H1 (cell line): ENCODE measurements around the gene TAC4. TPM values are rescaled to one million over a fixed set of nuclear protein-coding genes. Genes with fewer than 3 reads are reported as not detected.

Experiments used
- CTCF ChIA-PET: fragments of 300-600 bp; sonication (Branson Sonifier 250); formaldehyde crosslinking; loops from one replicate; lab custom pipeline; 2021; ENCODE audit not compliant: partially characterized antibody; lab: Charles Lee
- POLR2A ChIA-PET: fragments of 300-600 bp; sonication (Branson Sonifier 250); formaldehyde crosslinking; loops from one replicate; lab custom pipeline; 2021; ENCODE audit warnings: inconsistent platforms; ENCODE audit not compliant: partially characterized antibody; lab: Charles Lee
- DNase-seq, 2 experiments: peaks; one replicate each; pipeline versions ENCODE4 v3.0.0 to v3.0.0-alpha.2; 2010 to 2022; ENCODE audit warnings: low spot score in 2 of 2, low read depth in 1 of 2, mixed read lengths in 1 of 2
- FAIRE-seq: peaks from 2 replicates; lab custom pipeline; 2011; peaks lifted over from hg19 to GRCh38; lab: Jason Lieb, UNC
- H2AFZ ChIP-seq: 2 replicates; pipeline ENCODE4 v1.8.1; 2012; ENCODE audit warnings: low read length, inconsistent platforms
- H2AK5ac ChIP-seq: 2 replicates; pipeline ENCODE4 v1.6.1; 2013; ENCODE audit warnings: low read depth, low read length
- H2BK120ac ChIP-seq: replicated peaks from 2 replicates; pipeline ENCODE3; 2013; ENCODE audit warnings: low read depth, low read length, inconsistent platforms
- H2BK12ac ChIP-seq: 2 replicates; pipeline ENCODE4 v1.6.1; 2013; ENCODE audit warnings: low read depth, low read length
- H2BK15ac ChIP-seq: 2 replicates; pipeline ENCODE4 v1.6.1; 2013; ENCODE audit warnings: low read length
- H2BK20ac ChIP-seq: 2 replicates; pipeline ENCODE4 v1.6.1; 2013; ENCODE audit warnings: low read length
- H2BK5ac ChIP-seq: 2 replicates; pipeline ENCODE4 v1.6.1; 2013; ENCODE audit warnings: low read depth, low read length
- H3K14ac ChIP-seq: 2 replicates; pipeline ENCODE4 v1.6.1; 2013; ENCODE audit warnings: inconsistent platforms; ENCODE audit not compliant: insufficient read length
- H3K18ac ChIP-seq: 2 replicates; pipeline ENCODE4 v1.6.1; 2013; ENCODE audit warnings: low read length; ENCODE audit errors: extremely low read depth
- H3K23ac ChIP-seq: 2 replicates; pipeline ENCODE4 v1.6.1; 2013; ENCODE audit warnings: inconsistent platforms; ENCODE audit not compliant: insufficient read length
- H3K23me2 ChIP-seq: 2 replicates; pipeline ENCODE4 v1.6.1; 2013; ENCODE audit warnings: low read depth, low read length
- H3K27ac ChIP-seq: 2 replicates; pipeline ENCODE4 v1.6.1; 2011; ENCODE audit warnings: low read depth, low read length, inconsistent platforms
- H3K27me3 ChIP-seq, 4 experiments: replicated peaks in 1 of 4; 1 replicate in 1 of 4; 2 replicates in 3 of 4; pipeline versions ENCODE4 v1.6.1 to v1.8.1; 2011 to 2013; ENCODE audit warnings: low read length in 3 of 4, mild to moderate bottlenecking in 3 of 4, inconsistent platforms in 2 of 4, mixed read lengths in 2 of 4, moderate library complexity in 1 of 4; ENCODE audit not compliant: control insufficient read depth in 3 of 4, insufficient read depth in 3 of 4; ENCODE audit errors: extremely low read depth in 1 of 4
- H3K36me3 ChIP-seq, 4 experiments: 2 replicates each; pipeline versions ENCODE4 v1.6.1 to v1.8.1; 2011 to 2013; ENCODE audit warnings: mild to moderate bottlenecking in 4 of 4, low read length in 3 of 4, moderate library complexity in 2 of 4, control low read depth in 1 of 4, inconsistent platforms in 1 of 4; ENCODE audit not compliant: insufficient read depth in 4 of 4, control insufficient read depth in 2 of 4
- H3K4ac ChIP-seq: replicated peaks from 2 replicates; pipeline ENCODE3; 2013; ENCODE audit warnings: low read length, low read depth, mixed read lengths, inconsistent platforms; ENCODE audit not compliant: insufficient read length
- H3K4me1 ChIP-seq, 4 experiments: replicated peaks in 1 of 4; 1 replicate in 1 of 4; 2 replicates in 3 of 4; pipeline versions ENCODE4 v1.6.1 to v1.8.1; 2011 to 2013; ENCODE audit warnings: low read length in 3 of 4, inconsistent platforms in 2 of 4, mixed read lengths in 1 of 4; ENCODE audit not compliant: insufficient read depth in 4 of 4, control insufficient read depth in 3 of 4
- H3K4me2 ChIP-seq, 2 experiments: 2 replicates each; pipeline versions ENCODE4 v1.6.1 to v1.8.1; 2011 to 2013; ENCODE audit warnings: low read depth in 2 of 2, low read length in 2 of 2, control low read depth in 1 of 2, inconsistent platforms in 1 of 2, mild to moderate bottlenecking in 1 of 2; ENCODE audit not compliant: insufficient read depth in 1 of 2
- H3K4me3 ChIP-seq, 4 experiments: fragments of 200-600, 300-600 bp in 1 of 4; sonication (generic), shearing (Covaris generic), sonication (Bioruptor Twin) in 1 of 4; 2 replicates each; pipeline versions ENCODE4 v1.5.1 to v1.8.1; 2011 to 2016; ENCODE audit warnings: low read length in 4 of 4, low read depth in 3 of 4, control low read depth in 2 of 4, inconsistent platforms in 2 of 4, mild to moderate bottlenecking in 2 of 4, mixed read lengths in 1 of 4, moderate library complexity in 1 of 4; ENCODE audit not compliant: insufficient read depth in 2 of 4; ENCODE audit errors: extremely low read depth in 1 of 4
- H3K56ac ChIP-seq: replicated peaks from 2 replicates; pipeline ENCODE3; 2013; ENCODE audit warnings: low read depth, mild to moderate bottlenecking, mixed read lengths, low read length, inconsistent platforms; ENCODE audit not compliant: insufficient read length
- H3K79me1 ChIP-seq: 2 replicates; pipeline ENCODE4 v1.6.1; 2013; ENCODE audit warnings: low read depth, low read length, control low read depth
- H3K79me2 ChIP-seq, 2 experiments: 2 replicates each; pipeline versions ENCODE4 v1.6.1 to v1.8.1; 2012 to 2013; ENCODE audit warnings: low read length in 2 of 2, mild to moderate bottlenecking in 2 of 2, inconsistent platforms in 1 of 2; ENCODE audit not compliant: insufficient read depth in 2 of 2, control insufficient read depth in 1 of 2
- H3K9ac ChIP-seq, 4 experiments: replicated peaks in 1 of 4; 1 replicate in 1 of 4; 2 replicates in 3 of 4; pipeline versions ENCODE4 v1.6.1 to v1.8.1; 2011 to 2013; ENCODE audit warnings: low read depth in 3 of 4, low read length in 3 of 4, control low read depth in 2 of 4, mild to moderate bottlenecking in 2 of 4, moderate library complexity in 2 of 4, inconsistent platforms in 1 of 4; ENCODE audit errors: extremely low read depth in 1 of 4
- H3K9me3 ChIP-seq, 2 experiments: 2 replicates each; pipeline versions ENCODE4 v1.6.1 to v1.8.1; 2012 to 2013; ENCODE audit warnings: mild to moderate bottlenecking in 2 of 2, moderate library complexity in 2 of 2, control low read depth in 1 of 2, inconsistent platforms in 1 of 2, low read depth in 1 of 2, low read length in 1 of 2, mixed read lengths in 1 of 2; ENCODE audit not compliant: insufficient read depth in 2 of 2
- H4K20me1 ChIP-seq, 2 experiments: replicated peaks in 1 of 2; 2 replicates each; pipeline versions ENCODE3 to v1.8.1; 2011 to 2013; ENCODE audit warnings: inconsistent platforms in 2 of 2, low read length in 2 of 2, mild to moderate bottlenecking in 1 of 2; ENCODE audit not compliant: insufficient read depth in 2 of 2, control insufficient read depth in 1 of 2
- H4K5ac ChIP-seq: 2 replicates; pipeline ENCODE4 v1.6.1; 2013; ENCODE audit warnings: low read length, low read depth, mixed read lengths, inconsistent platforms; ENCODE audit not compliant: insufficient read length
- H4K8ac ChIP-seq: 2 replicates; pipeline ENCODE4 v1.8.0; 2013; ENCODE audit warnings: mild to moderate bottlenecking, moderate library complexity, low read length, inconsistent platforms; ENCODE audit not compliant: insufficient read depth; ENCODE audit errors: extremely low read depth
- H4K91ac ChIP-seq: replicated peaks from 2 replicates; pipeline ENCODE3; 2013; ENCODE audit warnings: low read length, mixed read lengths, inconsistent platforms; ENCODE audit not compliant: insufficient read length
- CEBPB ChIP-seq: IDR thresholded peaks from 2 replicates; pipeline ENCODE4 v1.6.1; 2012; ENCODE audit warnings: low read depth, low read length
- CTCF ChIP-seq, 3 experiments: IDR thresholded peaks; 1 replicate in 2 of 3; 2 replicates in 1 of 3; pipeline versions ENCODE4 v1.5.1 to v1.6.1; 2011; ENCODE audit warnings: low read length in 3 of 3, mild to moderate bottlenecking in 3 of 3, inconsistent platforms in 2 of 3, low read depth in 1 of 3, moderate library complexity in 1 of 3; ENCODE audit not compliant: insufficient read depth in 1 of 3; ENCODE audit errors: control extremely low read depth in 1 of 3
- E2F6 ChIP-seq: IDR thresholded peaks from 2 replicates; pipeline ENCODE4 v1.6.1; 2012; ENCODE audit warnings: inconsistent platforms
- RAD21 ChIP-seq, 2 experiments: IDR thresholded peaks in 1 of 2; conservative IDR thresholded peaks in 1 of 2; 2 replicates each; pipeline ENCODE4 v1.6.1; 2011; ENCODE audit warnings: low read depth in 2 of 2, low read length in 2 of 2, improper control_type of control experiment in 1 of 2, inconsistent platforms in 1 of 2, mild to moderate bottlenecking in 1 of 2, moderate library complexity in 1 of 2
- WGBS, 2 experiments: shearing (Covaris generic) in 1 of 2; methylation state at CpG; one replicate each; pipeline versions ENCODE4 v1.1.6 to v1.1.7; 2013 to 2015; ENCODE audit warnings: low lambda C conversion rate in 2 of 2, mixed read lengths in 2 of 2, inconsistent platforms in 1 of 2, low coverage in 1 of 2, missing lambda C conversion rate in 1 of 2; ENCODE audit not compliant: insufficient replicate concordance in 2 of 2, insufficient coverage in 1 of 2, insufficient read length in 1 of 2; ENCODE audit errors: extremely low coverage in 1 of 2, missing lambda C conversion rate in 1 of 2; 5-methylcytosine and 5-hydroxymethylcytosine counted together
- polyA plus RNA-seq, 7 experiments: library from polyadenylated mRNA; depleted of rRNA in 3 of 7; stranded (reverse) in 5 of 7; unstranded in 2 of 7; fragments of >200 nt in 5 of 7; fragments of 200-250 nt in 2 of 7; gene quantifications; 1 replicate in 5 of 7; 2 replicates in 1 of 7; 4 replicates in 1 of 7; pipeline versions ENCODE4 v1.2.1 to v1.2.3, GENCODE V29; 2011 to 2013; ENCODE audit warnings: missing spikeins in 2 of 7, mixed read lengths in 2 of 7
- total RNA-seq: library from RNA; stranded (reverse); fragmentation: NEBNext Ultra II Directional; extraction: Animal tissue kit (Norgen Biotek cat#: 25700); gene quantifications from 2 replicates; pipeline ENCODE4 v1.2.1, GENCODE V29; 2021

Gene TAC4
- total and polyA plus RNA-seq, 2 of the 8 experiments (the other 6 are each of a cell fraction or from before 2014, with no cell fraction given): 0.15 TPM; not detected in 1

GRCh38 chr17:49843774-49844350 is 4.0 kb downstream of the TAC4 start:
- TF ChIP-seq CTCF (IDR thresholded peaks at IDR 0.05; ENCODE audit: control extremely low read depth in 1 of 3, insufficient read depth in 1 of 3, low read depth in 1 of 3, low read length in 3 of 3): peak; percentile 72 to 80 (median 77)
- no peak for TF ChIP-seq CEBPB
- peak; percentile 64 to 73 for TF ChIP-seq RAD21 (IDR thresholded peaks at IDR 0.05 in 1 of 2, conservative IDR thresholded peaks at IDR 0.05 in 1 of 2; ENCODE audit: low read depth in 2 of 2, low read length in 2 of 2)
- no peak for TF ChIP-seq E2F6
- Histone ChIP-seq H2AK5ac (no peak overlapping the region), H3K27ac (no peak overlapping the region), H4K91ac (no peak overlapping the region), H3K23me2 (no peaks in the 10 kb centered on the region; the same call in 1 of the 2 replicates), H2BK15ac (no peak overlapping the region), H3K4me3 (no peak overlapping the region), H3K79me2 (no peaks in the 10 kb centered on the region), H3K18ac (no peak overlapping the region), H3K9ac (no peak overlapping the region), H3K79me1 (no peaks in the 10 kb centered on the region), H3K4me1 (0 out of 7 replicates have a peak, but pooled peaks cover 0 to 2% (median 0%) of the 10 kb centered on the region in 4 experiments), H3K4me2 (no peak overlapping the region), H3K4ac (no peak overlapping the region), H4K5ac (no peak overlapping the region), H4K20me1 (peaks cover 4 to 12% of the 10 kb centered on the region in 2 experiments), H3K27me3 (no peaks in the 10 kb centered on the region), H2BK5ac (no peak overlapping the region), H2BK12ac (no peak overlapping the region), H3K14ac (no peak overlapping the region), H2AFZ (no peak overlapping the region), H4K8ac (no peak overlapping the region), H3K36me3 (no peaks in the 10 kb centered on the region; a peak in 1 of 8 replicates), H2BK120ac (no peak overlapping the region), H3K23ac (no peak overlapping the region), H3K56ac (no peak overlapping the region), H3K9me3 (no peaks in the 10 kb centered on the region), H2BK20ac (no peak overlapping the region)
- DNase-seq: peak in 1 of 2 experiments; percentile 82
- ChIA-PET POLR2A (interaction anchor here (2.1 kb wide), 1 partner anchor 80 kb away, joined by 4 read pairs; the partner anchor contains the start of gene FAM117A), CTCF (interaction anchor here (0.6 to 26.5 kb wide), 22 partner anchors 8 to 884 kb away, joined by 3 to 547 read pairs (median 3); partner anchors contain the start of genes DLX3 and SLC35B1)
- FAIRE-seq: no peak
- 68% methylated on average over 6 of the region's 6 CpGs; no CpG with 5 or more reads in 1 of the 2 experiments for WGBS, 2 experiments
